Activated CD4-positive, alpha-beta T cell treated with anti-CD3 and anti-CD28 coated beads, Interleukin-2, amount 50 U/mL, for 4 hours (primary cell): Measurements from ENCODE around the gene P2RY8.
A peak's percentile ranks its signal among the peaks of the same experiment; 100 is the strongest.
"Not testable (repeated sequence)": the region's sequence is repeated elsewhere in the genome, so short reads cannot be mapped to it uniquely, and the experiment has no call there.

Source experiments
- DNase-seq, 2 experiments: peaks; one replicate each; pipeline ENCODE4 v3.0.0-alpha.2; 2020

P2RY8 gene

GRCh38 chrX:1485033-1485432, 52.0 kb downstream of the P2RY8 start:
- DNase-seq, result no peak

GRCh38 chrX:1484638-1485019, 52.4 kb downstream of the P2RY8 start:
- no peak for DNase-seq

GRCh38 chrX:1483843-1484637, 52.9 kb downstream of the P2RY8 start:
- no peak for DNase-seq

GRCh38 chrX:1482530-1482928, 54.5 kb downstream of the P2RY8 start:
- DNase-seq, result not testable (repeated sequence)

- DNase-seq, result peak; percentile 61 to 70
Measured at GRCh38 chrX:1481636-1482529, 55.1 kb downstream of the P2RY8 start.

DNA sequence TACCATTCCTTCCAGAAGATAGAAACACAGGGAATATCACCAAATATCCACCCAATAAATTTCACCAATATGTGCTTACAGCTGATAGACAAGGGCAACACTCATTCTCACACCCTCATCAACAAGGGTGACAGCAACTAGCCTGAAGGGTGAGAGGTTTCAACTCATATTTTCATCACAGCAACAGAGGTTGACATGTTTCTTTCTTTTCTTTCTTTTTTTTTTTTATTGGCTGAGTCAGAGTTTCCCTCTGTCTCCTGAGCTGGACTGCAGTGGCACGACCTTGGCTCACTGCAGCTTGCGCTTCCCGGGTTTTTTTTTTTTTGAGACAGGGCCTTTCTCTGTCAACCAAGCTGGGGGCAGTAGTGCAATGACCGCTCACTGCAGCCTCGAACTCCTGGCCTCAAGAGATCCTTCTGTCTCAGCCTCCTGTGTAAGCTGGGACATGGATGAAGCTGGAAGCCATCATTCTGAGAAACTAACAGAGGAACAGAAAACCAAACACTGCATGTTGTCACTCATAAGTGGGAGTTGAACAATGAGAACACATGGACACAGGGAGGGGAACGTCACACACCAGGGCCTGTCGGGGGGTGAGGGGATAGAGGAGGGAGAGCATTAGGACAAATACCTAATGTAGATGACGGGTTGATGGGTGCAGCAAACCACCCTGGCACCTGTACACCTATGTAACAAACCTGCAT, 56.8 kb downstream of the P2RY8 start:
- DNase-seq, result no peak

DNA sequence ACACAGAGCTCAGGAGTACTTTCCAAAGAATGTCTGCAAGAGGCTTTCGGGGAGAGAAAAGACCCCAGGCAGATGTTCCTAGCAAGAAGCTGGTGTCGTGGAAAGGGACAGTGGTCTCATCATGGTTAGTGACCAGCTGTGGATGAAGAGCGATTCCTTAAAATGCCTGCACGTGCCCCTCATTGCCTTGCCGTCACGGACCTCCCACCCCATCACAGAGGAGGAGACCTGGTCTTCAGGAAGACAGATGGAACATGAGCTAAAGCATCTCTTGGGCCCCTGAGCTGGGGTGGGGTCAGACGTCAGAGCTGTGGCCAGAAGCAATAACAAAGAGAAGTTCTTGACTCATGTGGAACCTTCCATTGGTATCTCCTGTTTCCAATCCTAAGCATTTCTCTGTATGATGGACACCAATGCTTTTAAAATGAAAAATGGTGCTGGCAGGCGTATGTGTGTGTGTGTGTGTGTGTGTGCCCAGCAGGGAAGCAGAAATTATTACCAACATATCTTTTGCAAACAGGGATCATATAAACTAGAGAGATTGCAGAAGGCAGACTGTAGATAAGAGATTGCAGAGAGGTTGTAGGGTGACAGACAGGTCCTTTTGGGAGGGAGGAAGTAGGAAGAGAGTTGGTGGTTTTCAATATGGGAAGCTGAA, 59.1 kb downstream of the P2RY8 start:
- DNase-seq, result no peak

- DNase-seq, result no peak
Measured at GRCh38 chrX:1477229-1477628, 59.8 kb downstream of the P2RY8 start.

DNA sequence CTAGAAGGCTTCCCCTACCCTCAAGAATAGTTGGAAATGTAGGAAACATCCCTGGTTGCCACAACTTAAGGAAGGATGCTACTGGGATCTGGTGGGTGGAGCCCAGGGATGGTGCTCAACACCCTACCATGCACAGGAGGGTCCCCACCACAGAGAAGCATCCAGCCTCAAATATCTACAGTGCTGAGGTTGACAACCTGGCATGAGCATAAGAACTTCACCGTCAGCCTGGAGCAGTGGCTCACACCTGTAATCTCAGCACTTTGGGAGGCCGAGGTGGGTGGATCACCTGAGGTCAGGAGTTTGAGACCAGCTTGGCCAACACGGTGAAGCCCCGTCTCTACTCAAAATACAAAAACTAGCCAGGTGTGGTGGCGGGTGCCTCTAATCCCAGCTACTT, 60.3 kb downstream of the P2RY8 start:
- no peak for DNase-seq

DNA sequence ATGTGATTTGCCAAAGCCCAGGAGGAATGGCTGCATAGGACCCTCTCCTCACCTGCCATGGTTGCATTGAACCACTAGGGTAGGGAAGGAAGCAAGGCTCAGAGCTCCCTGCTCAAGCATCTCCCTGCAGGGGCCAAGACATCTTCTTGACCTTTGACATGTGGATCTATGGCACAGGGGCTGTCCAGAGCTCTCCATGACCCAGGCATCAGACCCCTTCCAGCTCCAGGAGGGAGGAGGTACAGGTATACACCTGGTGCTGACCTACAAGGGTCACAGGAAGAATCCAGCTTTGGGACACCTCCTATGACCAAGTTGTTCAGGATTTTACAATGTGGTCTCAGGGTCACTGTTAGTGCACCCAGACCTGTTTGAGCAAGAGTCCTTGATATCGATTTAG, 61.1 kb downstream of the P2RY8 start:
- no peak for DNase-seq

- no peak for DNase-seq
Measured at GRCh38 chrX:1475481-1475880, 61.5 kb downstream of the P2RY8 start.

DNA sequence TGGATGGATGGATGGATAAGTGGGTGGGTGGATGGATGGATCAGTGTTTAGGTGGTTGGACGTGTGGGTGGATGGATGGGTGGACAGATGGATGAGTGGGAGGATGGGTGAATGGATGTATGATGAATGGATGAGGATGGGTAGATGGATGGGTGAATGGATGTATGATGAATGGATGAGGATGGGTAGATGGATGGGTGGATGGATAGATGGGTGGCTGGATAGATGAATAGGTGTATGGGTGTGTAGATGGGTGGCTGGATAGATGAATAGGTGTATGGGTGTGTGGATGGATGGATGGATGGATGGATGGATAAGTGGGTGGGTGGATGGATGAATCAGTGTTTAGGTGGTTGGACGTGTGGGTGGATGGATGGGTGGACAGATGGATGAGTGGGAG, 62.4 kb downstream of the P2RY8 start:
- not testable (repeated sequence) for DNase-seq

- DNase-seq, result no peak
Measured at GRCh38 chrX:1472975-1473374, 64.0 kb downstream of the P2RY8 start.

DNA sequence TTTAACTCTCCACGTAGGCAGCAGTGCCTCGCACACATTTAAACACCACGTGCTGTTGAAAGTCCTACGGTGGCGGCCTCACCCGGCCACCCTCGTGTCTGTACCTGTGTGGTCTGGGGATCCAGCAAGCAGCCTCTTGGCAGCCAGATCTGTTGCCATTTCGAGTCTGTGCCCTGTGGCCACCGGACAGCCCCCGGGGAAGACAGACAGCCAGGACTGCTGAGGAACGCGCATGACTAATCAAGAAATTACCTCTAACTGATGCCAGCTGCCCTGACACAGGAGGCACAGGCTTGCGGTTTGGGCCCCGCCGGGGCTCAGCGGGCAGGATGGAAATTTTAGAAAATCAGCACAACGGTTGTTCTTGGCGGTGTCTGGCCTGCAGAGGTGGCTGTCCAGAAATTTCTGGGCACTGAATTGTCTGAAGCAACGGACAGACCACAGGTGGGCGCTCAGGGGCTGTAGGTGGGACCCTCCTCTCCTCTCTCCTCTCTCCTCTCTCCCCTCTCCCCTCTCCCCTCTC, 68.7 kb downstream of the P2RY8 start:
- peak; percentile 70 to 73 for DNase-seq

DNA sequence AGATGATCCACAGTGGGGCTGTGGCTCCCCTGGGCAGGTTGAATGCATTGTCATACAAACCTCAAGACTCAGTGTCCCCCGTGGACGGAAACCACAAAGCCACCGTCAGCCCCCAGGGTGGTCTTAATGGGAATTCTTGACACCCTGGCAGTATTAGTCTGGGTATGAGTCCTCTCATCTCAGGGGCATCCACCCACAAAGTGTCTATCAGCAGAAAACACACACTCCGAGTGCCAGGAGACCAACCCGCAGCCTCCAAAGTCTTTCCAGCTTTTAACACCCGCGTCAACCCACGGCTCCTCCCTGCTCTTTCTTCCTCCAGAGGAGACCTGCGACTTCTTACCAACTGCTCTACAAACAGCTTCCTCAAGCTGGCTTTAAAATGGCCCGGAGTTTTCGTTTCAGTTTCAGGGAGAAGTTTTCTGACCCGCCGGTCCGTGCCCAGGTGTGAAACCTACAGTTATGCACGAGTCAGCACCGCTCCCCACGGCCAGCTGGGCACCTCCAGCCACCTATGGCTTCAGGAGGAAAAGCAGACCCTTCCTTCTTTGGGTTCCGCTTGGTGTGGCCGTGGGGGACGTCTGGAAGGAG, 69.9 kb downstream of the P2RY8 start:
- peak in 1 of 2 experiments; percentile 20 for DNase-seq

DNA sequence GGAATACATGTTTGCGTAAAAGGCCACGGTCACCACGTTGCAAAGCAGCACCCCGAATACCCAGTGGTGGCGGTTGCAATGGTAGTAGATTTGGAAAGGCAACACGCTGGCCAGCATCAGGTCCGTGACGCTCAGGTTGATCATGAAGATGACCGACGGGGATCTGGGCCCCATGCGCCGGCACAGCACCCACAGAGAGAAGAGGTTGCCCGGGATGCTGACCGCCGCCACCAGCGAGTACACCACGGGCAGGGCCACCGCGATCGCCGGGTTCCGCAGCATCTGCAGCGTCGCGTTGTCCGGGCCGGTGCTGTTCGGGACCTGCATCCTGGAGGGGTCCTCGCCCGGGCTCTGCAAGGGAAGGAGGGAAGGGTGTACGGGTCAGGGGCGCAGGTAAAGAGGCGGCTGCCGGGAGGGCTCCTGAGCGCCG, 70.7 kb downstream of the P2RY8 start:
- no peak for DNase-seq

DNA sequence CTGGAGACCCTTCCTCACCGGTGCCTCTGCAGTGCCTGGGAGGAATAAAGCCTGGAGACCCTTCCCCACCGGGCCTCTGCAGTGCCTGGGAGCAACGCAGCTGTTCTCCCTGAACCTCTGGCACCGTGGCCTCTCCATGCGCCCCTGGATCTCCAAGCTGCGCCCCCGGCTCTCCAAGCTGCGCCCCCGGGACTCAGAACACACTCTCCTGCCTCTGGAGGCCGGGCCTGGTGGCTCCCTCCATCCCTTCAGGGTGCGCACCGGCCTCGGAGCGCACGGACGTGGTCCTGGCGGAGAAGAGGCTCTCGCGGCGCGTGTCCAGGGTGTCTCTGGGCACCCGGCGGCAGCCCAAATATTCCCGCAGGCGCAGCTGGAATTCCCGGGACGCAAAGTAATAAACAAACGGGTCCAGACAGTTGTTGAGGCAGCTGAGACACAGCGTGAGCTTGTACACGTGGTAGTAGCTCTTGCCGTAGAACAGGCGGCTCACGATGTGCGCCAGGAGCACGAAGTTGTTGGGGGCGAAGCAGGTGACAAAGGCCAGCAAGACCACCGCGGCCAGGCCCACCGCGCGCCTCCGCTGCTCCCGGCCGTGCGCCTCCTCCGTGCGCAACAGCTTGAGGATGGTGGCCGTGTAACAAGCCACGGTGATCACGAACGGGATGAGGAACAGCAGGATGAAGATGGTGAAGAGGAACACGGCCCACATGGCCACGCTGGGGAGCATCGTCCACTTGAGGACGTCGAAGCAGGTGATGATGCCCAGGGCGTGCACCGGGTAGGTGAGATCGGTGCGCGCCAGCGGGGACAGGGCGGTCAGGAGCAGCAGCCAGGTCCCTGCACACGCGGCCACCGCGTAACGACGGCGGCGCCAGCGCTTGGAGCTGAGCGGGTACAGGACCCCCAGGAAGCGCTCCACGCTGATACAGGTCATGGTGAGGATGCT, 71.4 kb downstream of the P2RY8 start:
- no peak for DNase-seq

DNA sequence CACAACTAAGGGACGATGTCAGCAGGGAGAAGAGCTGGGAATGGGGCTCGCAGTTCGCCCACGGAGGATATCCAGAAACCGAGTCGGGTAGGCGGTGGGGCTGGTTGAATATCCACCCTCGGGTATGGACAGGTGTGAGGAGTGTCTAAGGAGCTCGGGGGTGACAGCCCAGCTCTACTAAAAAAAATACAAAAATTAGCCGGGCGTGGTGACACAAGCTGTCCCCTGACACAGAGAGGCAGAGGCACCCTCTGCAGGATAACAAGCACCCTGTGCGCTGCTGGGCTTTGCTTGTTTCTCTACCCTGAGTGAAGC, 72.1 kb downstream of the P2RY8 start:
- DNase-seq, result no peak

DNA sequence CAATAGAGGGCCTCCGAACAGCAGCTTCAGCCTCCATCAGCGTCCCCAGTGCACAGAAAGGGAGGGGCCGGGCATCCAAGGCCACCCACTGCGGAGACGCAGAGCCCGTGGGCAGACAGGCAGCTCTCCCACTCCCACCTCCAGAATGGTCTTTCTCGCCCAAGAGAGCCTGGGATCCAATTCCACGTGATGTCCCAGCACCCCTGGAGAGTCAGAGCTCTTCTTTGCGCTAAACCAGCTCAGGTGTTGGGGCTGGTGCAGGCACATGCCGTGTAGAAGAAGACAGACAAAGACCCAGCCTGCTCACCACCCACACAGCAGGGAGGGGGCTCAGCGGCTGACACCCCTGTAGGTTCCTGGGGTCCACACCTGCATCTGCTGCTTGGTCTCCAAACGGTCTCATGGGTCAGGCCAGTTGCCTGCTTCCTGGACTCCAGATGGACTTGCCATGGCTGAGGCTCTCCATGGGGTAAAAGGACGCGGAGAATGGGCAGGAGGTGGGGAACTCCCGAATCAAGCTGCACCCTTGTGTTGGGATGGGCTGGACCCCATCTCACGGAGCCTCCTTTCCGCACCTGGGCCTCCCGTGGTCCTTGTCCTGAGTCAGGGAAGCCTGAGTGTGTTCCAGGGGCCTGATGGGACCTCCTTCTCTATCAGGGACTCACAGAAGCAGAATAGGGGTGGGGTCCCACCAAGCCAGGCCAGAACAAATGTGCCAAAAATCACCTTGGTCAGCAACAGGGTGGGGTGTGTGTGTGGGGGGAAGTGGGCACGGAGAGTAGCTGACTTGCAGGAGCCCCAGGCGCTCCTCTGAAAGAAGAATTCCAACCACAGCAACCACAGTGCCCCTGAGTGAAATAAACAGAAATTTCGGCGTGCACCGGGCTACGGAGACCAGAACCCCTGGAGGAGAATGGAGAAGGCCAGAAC, 72.7 kb downstream of the P2RY8 start:
- DNase-seq, result no peak

DNA sequence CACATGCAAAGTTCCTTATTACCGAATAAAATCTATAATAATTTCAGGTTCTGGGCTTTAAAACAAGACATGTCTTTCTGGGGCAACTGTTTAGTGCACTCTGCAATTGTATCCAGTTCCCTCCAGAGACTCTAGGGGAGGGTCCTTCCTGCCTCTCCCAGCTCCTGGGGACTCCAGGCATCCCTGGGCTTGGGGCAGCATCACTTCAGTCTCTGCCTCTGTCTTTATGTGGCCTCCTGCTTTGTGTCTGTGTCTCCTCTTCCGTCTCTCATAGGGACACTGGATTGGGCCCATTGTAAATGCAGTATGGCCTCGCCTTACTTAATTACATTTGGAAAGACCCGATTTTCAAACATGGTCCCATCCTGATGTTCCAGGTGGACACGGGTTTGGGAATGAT, 73.4 kb downstream of the P2RY8 start:
- DNase-seq, result no peak
